ENCODE measurements around the gene OCIAD1.

The OCIAD1 gene

GRCh38 chr4:48827622-48828021, 3.3 kb upstream of the OCIAD1 start:
- Histone ChIP-seq H3K79me2 (ENCODE audit: control insufficient read depth, low read length) (peaks cover 17% of the 10 kb centered on the region), H3K36me3 (ENCODE audit: control insufficient read depth, low read length) (peaks cover 15% of the 10 kb centered on the region), H3K9me3 (ENCODE audit: control insufficient read depth, insufficient read depth, low read length) (no peaks in the 10 kb centered on the region; the same call in 1 of the 2 replicates), H3K9me2 (replicated peaks; ENCODE audit: control insufficient read depth, low read length) (no peaks in the 10 kb centered on the region), H3F3A (ENCODE audit: control insufficient read depth, insufficient read depth) (no peaks in the 10 kb centered on the region), H3K4me1 (ENCODE audit: control insufficient read depth, low read length) (peaks cover 17% of the 10 kb centered on the region), H3K27ac (ENCODE audit: low read depth, low read length) (no peak overlapping the region), H3K4me3 (ENCODE audit: low read length) (no peak overlapping the region), H3K27me3 (ENCODE audit: control insufficient read depth, low read length) (no peaks in the 10 kb centered on the region), H4K20me1 (ENCODE audit: control insufficient read depth, insufficient read depth, low read depth, low read length) (no peaks in the 10 kb centered on the region), H3K4me2 (ENCODE audit: low read length) (no peak overlapping the region)
- no peak for TF ChIP-seq CTCF (IDR thresholded peaks at IDR 0.05; ENCODE audit: low read depth, low read length, poor library complexity, severe bottlenecking)
- TF ChIP-seq EZH2phosphoT487 (IDR thresholded peaks at IDR 0.05; ENCODE audit: borderline replicate concordance, low read length), result no peak

DNA sequence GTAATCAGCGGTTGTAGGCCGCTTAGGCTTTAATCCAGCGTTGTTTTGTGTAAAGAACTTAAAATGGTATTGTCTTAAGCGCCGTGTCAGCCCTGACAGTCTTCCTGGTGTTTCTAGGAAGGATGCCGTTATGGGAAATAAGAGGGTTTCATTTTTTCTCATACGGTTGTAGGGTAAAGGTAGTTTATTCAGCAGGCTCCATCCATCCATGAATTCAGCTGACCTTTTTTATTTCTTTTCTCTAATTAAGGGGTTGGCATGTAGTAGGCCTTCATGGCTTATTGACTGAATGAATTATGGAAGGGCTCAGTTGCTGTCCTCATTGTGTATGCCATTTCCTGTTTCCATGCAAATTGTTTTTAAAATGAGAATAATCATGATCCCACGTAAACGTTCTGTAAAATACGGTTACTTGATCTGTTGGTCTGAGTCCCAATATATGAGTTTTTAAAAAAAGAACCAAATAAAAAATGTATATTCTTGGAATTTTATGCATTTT, 693 bp downstream of the OCIAD1 start:
- peak overlapping the region; percentile 91 for H3K27ac ChIP-seq (ENCODE audit: low read depth, low read length)
- H3K79me2 ChIP-seq (ENCODE audit: control insufficient read depth, low read length), result peaks cover 53% of the 10 kb centered on the region

DNA sequence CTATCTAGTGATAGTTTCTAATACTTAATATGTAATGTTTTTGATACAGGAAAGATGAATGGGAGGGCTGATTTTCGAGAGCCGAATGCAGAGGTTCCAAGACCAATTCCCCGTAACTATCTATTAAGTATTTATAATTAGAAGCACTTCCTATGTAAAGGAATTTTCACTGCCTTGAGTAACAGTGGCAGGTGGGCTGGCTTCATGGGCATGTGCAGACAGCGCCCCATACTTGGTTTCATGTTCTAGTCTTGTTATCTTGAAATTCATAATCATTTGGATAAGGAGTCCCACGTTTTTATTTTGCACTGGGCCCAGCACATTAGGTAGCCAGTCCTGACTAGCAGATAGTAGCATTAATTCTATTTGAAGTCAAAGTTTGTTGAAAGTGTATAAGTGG, 1.7 kb downstream of the OCIAD1 start:
- H3K27ac ChIP-seq (ENCODE audit: low read depth, low read length), result no peak overlapping the region
- peaks cover 25% of the 10 kb centered on the region for H3K4me1 ChIP-seq (ENCODE audit: control insufficient read depth, low read length)
- no peaks in the 10 kb centered on the region for H3K27me3 ChIP-seq (ENCODE audit: control insufficient read depth, low read length)
- peak overlapping the region; percentile 85 for H3K4me2 ChIP-seq (ENCODE audit: low read length)
- H3K9me3 ChIP-seq (ENCODE audit: control insufficient read depth, insufficient read depth, low read length), result no peaks in the 10 kb centered on the region
- H4K20me1 ChIP-seq (ENCODE audit: control insufficient read depth, insufficient read depth, low read depth, low read length), result no peaks in the 10 kb centered on the region
- no peaks in the 10 kb centered on the region for H3K9me2 ChIP-seq (replicated peaks; ENCODE audit: control insufficient read depth, low read length)
- peaks cover 56% of the 10 kb centered on the region for H3K36me3 ChIP-seq (ENCODE audit: control insufficient read depth, low read length)
- peaks cover 54% of the 10 kb centered on the region for H3K79me2 ChIP-seq (ENCODE audit: control insufficient read depth, low read length)
- TF ChIP-seq EZH2phosphoT487 (IDR thresholded peaks at IDR 0.05; ENCODE audit: borderline replicate concordance, low read length), result no peak
- no peak for TF ChIP-seq CTCF (IDR thresholded peaks at IDR 0.05; ENCODE audit: low read depth, low read length, poor library complexity, severe bottlenecking)
- H3K4me3 ChIP-seq (ENCODE audit: low read length), result peak overlapping the region; percentile 100
- H3F3A ChIP-seq (ENCODE audit: control insufficient read depth, insufficient read depth), result no peaks in the 10 kb centered on the region

More for the DNA sequence above, 693 bp downstream of the OCIAD1 start:
- Histone ChIP-seq H3K4me2 (ENCODE audit: low read length) (peak overlapping the region; percentile 85), H3K4me1 (ENCODE audit: control insufficient read depth, low read length) (peaks cover 25% of the 10 kb centered on the region), H3F3A (ENCODE audit: control insufficient read depth, insufficient read depth) (no peaks in the 10 kb centered on the region), H3K9me2 (replicated peaks; ENCODE audit: control insufficient read depth, low read length) (no peaks in the 10 kb centered on the region), H3K9me3 (ENCODE audit: control insufficient read depth, insufficient read depth, low read length) (no peaks in the 10 kb centered on the region), H3K27me3 (ENCODE audit: control insufficient read depth, low read length) (no peaks in the 10 kb centered on the region), H4K20me1 (ENCODE audit: control insufficient read depth, insufficient read depth, low read depth, low read length) (no peaks in the 10 kb centered on the region), H3K36me3 (ENCODE audit: control insufficient read depth, low read length) (peaks cover 53% of the 10 kb centered on the region), H3K4me3 (ENCODE audit: low read length) (peak overlapping the region; percentile 100)
- no peak for TF ChIP-seq CTCF (IDR thresholded peaks at IDR 0.05; ENCODE audit: low read depth, low read length, poor library complexity, severe bottlenecking)
- TF ChIP-seq EZH2phosphoT487 (IDR thresholded peaks at IDR 0.05; ENCODE audit: borderline replicate concordance, low read length), result no peak

Data from DOHH2 (cell line).